ENCODE results near the gene CDH13.

DNA sequence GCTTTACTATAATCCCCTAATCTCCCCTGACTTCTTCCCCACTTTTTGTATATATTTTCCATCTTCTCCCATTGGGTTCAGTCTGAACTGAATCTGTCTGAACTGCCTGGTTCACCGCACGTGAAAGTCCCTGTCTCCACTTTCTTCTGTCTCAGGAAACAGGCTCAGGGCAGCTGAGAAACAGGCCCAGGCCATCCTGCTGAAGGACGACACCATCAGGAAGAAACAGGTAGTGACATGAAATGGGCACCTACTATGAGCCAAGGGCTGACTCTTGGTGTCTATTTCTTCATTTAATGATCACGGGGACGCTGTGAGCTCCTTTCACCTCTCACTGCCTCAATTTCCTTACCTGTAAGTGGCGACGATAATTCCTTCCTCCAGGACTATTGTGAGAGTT is 1090.5 kb downstream of the CDH13 start:
- TF ChIP-seq, protein P1, sequence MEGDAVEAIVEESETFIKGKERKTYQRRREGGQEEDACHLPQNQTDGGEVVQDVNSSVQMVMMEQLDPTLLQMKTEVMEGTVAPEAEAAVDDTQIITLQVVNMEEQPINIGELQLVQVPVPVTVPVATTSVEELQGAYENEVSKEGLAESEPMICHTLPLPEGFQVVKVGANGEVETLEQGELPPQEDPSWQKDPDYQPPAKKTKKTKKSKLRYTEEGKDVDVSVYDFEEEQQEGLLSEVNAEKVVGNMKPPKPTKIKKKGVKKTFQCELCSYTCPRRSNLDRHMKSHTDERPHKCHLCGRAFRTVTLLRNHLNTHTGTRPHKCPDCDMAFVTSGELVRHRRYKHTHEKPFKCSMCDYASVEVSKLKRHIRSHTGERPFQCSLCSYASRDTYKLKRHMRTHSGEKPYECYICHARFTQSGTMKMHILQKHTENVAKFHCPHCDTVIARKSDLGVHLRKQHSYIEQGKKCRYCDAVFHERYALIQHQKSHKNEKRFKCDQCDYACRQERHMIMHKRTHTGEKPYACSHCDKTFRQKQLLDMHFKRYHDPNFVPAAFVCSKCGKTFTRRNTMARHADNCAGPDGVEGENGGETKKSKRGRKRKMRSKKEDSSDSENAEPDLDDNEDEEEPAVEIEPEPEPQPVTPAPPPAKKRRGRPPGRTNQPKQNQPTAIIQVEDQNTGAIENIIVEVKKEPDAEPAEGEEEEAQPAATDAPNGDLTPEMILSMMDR (IDR thresholded peaks at IDR 0.05; ENCODE audit: insufficient read depth, low read length) = no peak
- TF ChIP-seq GABPA (IDR thresholded peaks at IDR 0.05; ENCODE audit: low read depth) (no peak), POLR2AphosphoS5 (IDR thresholded peaks at IDR 0.05; ENCODE audit: low read depth) (no peak)
- TF ChIP-seq, protein P2, sequence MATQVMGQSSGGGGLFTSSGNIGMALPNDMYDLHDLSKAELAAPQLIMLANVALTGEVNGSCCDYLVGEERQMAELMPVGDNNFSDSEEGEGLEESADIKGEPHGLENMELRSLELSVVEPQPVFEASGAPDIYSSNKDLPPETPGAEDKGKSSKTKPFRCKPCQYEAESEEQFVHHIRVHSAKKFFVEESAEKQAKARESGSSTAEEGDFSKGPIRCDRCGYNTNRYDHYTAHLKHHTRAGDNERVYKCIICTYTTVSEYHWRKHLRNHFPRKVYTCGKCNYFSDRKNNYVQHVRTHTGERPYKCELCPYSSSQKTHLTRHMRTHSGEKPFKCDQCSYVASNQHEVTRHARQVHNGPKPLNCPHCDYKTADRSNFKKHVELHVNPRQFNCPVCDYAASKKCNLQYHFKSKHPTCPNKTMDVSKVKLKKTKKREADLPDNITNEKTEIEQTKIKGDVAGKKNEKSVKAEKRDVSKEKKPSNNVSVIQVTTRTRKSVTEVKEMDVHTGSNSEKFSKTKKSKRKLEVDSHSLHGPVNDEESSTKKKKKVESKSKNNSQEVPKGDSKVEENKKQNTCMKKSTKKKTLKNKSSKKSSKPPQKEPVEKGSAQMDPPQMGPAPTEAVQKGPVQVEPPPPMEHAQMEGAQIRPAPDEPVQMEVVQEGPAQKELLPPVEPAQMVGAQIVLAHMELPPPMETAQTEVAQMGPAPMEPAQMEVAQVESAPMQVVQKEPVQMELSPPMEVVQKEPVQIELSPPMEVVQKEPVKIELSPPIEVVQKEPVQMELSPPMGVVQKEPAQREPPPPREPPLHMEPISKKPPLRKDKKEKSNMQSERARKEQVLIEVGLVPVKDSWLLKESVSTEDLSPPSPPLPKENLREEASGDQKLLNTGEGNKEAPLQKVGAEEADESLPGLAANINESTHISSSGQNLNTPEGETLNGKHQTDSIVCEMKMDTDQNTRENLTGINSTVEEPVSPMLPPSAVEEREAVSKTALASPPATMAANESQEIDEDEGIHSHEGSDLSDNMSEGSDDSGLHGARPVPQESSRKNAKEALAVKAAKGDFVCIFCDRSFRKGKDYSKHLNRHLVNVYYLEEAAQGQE (IDR thresholded peaks at IDR 0.05; ENCODE audit: insufficient replicate concordance, low read depth) = no peak
